ENCODE measurements around the gene UTY.

GRCh38 chrY:13330651-13331050, 149.2 kb downstream of the UTY start:
- TF ChIP-seq SP1 (IDR thresholded peaks at IDR 0.05), result no peak
- TF ChIP-seq, protein P1, sequence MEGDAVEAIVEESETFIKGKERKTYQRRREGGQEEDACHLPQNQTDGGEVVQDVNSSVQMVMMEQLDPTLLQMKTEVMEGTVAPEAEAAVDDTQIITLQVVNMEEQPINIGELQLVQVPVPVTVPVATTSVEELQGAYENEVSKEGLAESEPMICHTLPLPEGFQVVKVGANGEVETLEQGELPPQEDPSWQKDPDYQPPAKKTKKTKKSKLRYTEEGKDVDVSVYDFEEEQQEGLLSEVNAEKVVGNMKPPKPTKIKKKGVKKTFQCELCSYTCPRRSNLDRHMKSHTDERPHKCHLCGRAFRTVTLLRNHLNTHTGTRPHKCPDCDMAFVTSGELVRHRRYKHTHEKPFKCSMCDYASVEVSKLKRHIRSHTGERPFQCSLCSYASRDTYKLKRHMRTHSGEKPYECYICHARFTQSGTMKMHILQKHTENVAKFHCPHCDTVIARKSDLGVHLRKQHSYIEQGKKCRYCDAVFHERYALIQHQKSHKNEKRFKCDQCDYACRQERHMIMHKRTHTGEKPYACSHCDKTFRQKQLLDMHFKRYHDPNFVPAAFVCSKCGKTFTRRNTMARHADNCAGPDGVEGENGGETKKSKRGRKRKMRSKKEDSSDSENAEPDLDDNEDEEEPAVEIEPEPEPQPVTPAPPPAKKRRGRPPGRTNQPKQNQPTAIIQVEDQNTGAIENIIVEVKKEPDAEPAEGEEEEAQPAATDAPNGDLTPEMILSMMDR (IDR thresholded peaks at IDR 0.05; ENCODE audit: low read depth, low read length, missing input control), result no peak
- TF ChIP-seq REST (IDR thresholded peaks at IDR 0.05), result no peak
- no peak for TF ChIP-seq ZBTB33 (IDR thresholded peaks at IDR 0.05)
